GM12878 (cell line): ENCODE results near the gene REPS1. TPM values are rescaled to one million over a fixed set of nuclear protein-coding genes. Genes with fewer than 3 reads are reported as not detected.

Source experiments
- ATAC-seq: fragments of 200-7000 bp; cut with Tn5 transposase; 3 replicates; pipeline ENCODE4 v1.9.1; 2020; ENCODE audit warnings: mild to moderate bottlenecking, moderate library complexity
- BruUV-seq: library from RNA; stranded (reverse); fragments of 400-500 nt; replicated peaks from 2 replicates; lab custom pipeline; 2021; lab: Mats Ljungman, UMichigan
- CTCF ChIA-PET: fragments of 300-600 bp; sonication (Branson Sonifier 250); formaldehyde crosslinking; extraction: SDS; loops from one replicate; lab custom pipeline; 2021; ENCODE audit warnings: inconsistent platforms; lab: Yijun Ruan, JAX
- POLR2A ChIA-PET: fragments of 350-600 bp; formaldehyde crosslinking; extraction: SDS; loops from one replicate; lab custom pipeline; 2021; ENCODE audit warnings: inconsistent platforms; lab: Charles Lee
- RAD21 ChIA-PET: fragments of 300-600 bp; sonication (Branson Sonifier 250); formaldehyde crosslinking; loops from one replicate; lab custom pipeline; 2023; ENCODE audit warnings: antibody characterized with exemption; ENCODE audit not compliant: unreplicated experiment; lab: Charles Lee
- SMC1A ChIA-PET: fragments of 300-600 bp; sonication (Branson Sonifier 250); formaldehyde crosslinking; loops from one replicate; lab custom pipeline; 2023; ENCODE audit not compliant: unreplicated experiment, uncharacterized antibody; lab: Charles Lee
- DNase-seq: peaks from one replicate; pipeline ENCODE4 v3.0.0-alpha.2; 2011; ENCODE audit warnings: low read depth, low spot score
- FAIRE-seq: peaks from 3 replicates; lab custom pipeline; 2011; peaks lifted over from hg19 to GRCh38; lab: Jason Lieb, UNC
- H2AFZ ChIP-seq: 2 replicates; pipeline ENCODE4 v1.6.0; 2011; ENCODE audit warnings: low read depth, low read length, control low read depth; ENCODE audit not compliant: control insufficient read depth
- H3K27ac ChIP-seq: 2 replicates; pipeline ENCODE4 v1.5.1; 2011; ENCODE audit warnings: control low read depth; ENCODE audit not compliant: control insufficient read depth, insufficient read depth
- H3K27me3 ChIP-seq, 2 experiments: replicated peaks in 1 of 2; 2 replicates each; pipeline versions ENCODE4 v1.6.0 to v1.6.1; 2011; ENCODE audit warnings: low read length in 1 of 2; ENCODE audit not compliant: control insufficient read depth in 2 of 2, insufficient read depth in 2 of 2
- H3K36me3 ChIP-seq, 2 experiments: 2 replicates each; pipeline ENCODE4 v1.5.1; 2011; ENCODE audit warnings: low read length in 1 of 2; ENCODE audit not compliant: control insufficient read depth in 2 of 2, insufficient read depth in 2 of 2
- H3K4me1 ChIP-seq: 2 replicates; pipeline ENCODE4 v1.6.1; 2011; ENCODE audit warnings: mild to moderate bottlenecking, low read length, moderate library complexity, mixed read lengths; ENCODE audit not compliant: control insufficient read depth, insufficient read depth
- H3K4me2 ChIP-seq: 2 replicates; pipeline ENCODE4 v1.6.0; 2011; ENCODE audit warnings: control low read depth; ENCODE audit not compliant: control insufficient read depth, insufficient read depth
- H3K4me3 ChIP-seq: fragments of 200-600 bp; sonication (generic); 2 replicates; pipeline ENCODE4 v1.5.1; 2016
- H3K79me2 ChIP-seq: 2 replicates; pipeline ENCODE4 v1.6.0; 2011; ENCODE audit warnings: low read length; ENCODE audit not compliant: control insufficient read depth, insufficient read depth
- H3K9ac ChIP-seq: 2 replicates; pipeline ENCODE4 v1.8.0; 2011; ENCODE audit warnings: low read length, control low read depth, mixed read lengths; ENCODE audit not compliant: control insufficient read depth, insufficient read depth
- H3K9me3 ChIP-seq: replicated peaks from 3 replicates; pipeline ENCODE4 v1.5.1; 2011; ENCODE audit warnings: mild to moderate bottlenecking, low read length; ENCODE audit not compliant: control insufficient read depth, insufficient read depth
- H4K20me1 ChIP-seq: 2 replicates; pipeline ENCODE4 v1.6.0; 2011; ENCODE audit not compliant: control insufficient read depth, insufficient read depth
- ATF7 ChIP-seq: fragments of 450-650 bp; IDR thresholded peaks from 2 replicates; pipeline ENCODE4 v1.6.1; 2016; ENCODE audit warnings: low read depth, mild to moderate bottlenecking
- CHD2 ChIP-seq: IDR thresholded peaks from 2 replicates; pipeline ENCODE4 v1.6.1; 2011; ENCODE audit warnings: low read depth, low read length, improper control_type of control experiment, borderline replicate concordance
- CHD4 ChIP-seq: fragments of 200-600 bp; sonication (generic); IDR thresholded peaks from 2 replicates; pipeline ENCODE4 v1.6.1; 2016; ENCODE audit warnings: mild to moderate bottlenecking
- IKZF2 ChIP-seq, 2 experiments: fragments of 450-650 bp; IDR thresholded peaks; 2 replicates each; pipeline ENCODE4 v1.6.1; 2017; ENCODE audit warnings: mild to moderate bottlenecking in 2 of 2, moderate library complexity in 2 of 2
- JUNB ChIP-seq: IDR thresholded peaks from 2 replicates; pipeline ENCODE4 v1.6.1; 2016; ENCODE audit warnings: antibody characterized with exemption, mild to moderate bottlenecking
- KAT2A ChIP-seq: conservative IDR thresholded peaks from 2 replicates; pipeline ENCODE4 v1.6.1; 2011; ENCODE audit warnings: low read depth, low read length; ENCODE audit not compliant: control insufficient read depth
- MYC ChIP-seq: IDR thresholded peaks from 2 replicates; pipeline ENCODE4 v1.6.1; 2011; ENCODE audit warnings: mild to moderate bottlenecking, low read length, moderate library complexity, inconsistent platforms; ENCODE audit not compliant: insufficient read depth, insufficient replicate concordance, insufficient read length, severe bottlenecking
- NRF1 ChIP-seq: conservative IDR thresholded peaks from 2 replicates; pipeline ENCODE4 v1.6.1; 2011; ENCODE audit warnings: mild to moderate bottlenecking, low read depth, low read length, improper control_type of control experiment
- RELA ChIP-seq: fragments of 450-650 bp; IDR thresholded peaks from 2 replicates; pipeline ENCODE4 v1.8.0; 2014; ENCODE audit warnings: borderline replicate concordance; ENCODE audit not compliant: partially characterized antibody
- ZBED1 ChIP-seq: IDR thresholded peaks from 2 replicates; pipeline ENCODE4 v1.6.1; 2016; ENCODE audit warnings: borderline replicate concordance
- WGBS: methylation state at CpG from one replicate; pipeline ENCODE4 v1.1.6; 2016; ENCODE audit warnings: low lambda C conversion rate; ENCODE audit not compliant: insufficient replicate concordance, insufficient coverage; ENCODE audit errors: missing lambda C conversion rate; 5-methylcytosine and 5-hydroxymethylcytosine counted together
- in situ Hi-C: fragments of 300-500 bp; cut with MboI; formaldehyde crosslinking; loops from 9 replicates; pipeline ENCODE4 v1.14.3; 2018; ENCODE audit warnings: mixed read lengths
- intact Hi-C: fragments of 100-400 bp; cut with micrococcal nuclease; formaldehyde crosslinking; loops from one replicate; pipeline ENCODE4 v1.14.2; 2022; ENCODE audit not compliant: unreplicated experiment
- polyA plus RNA-seq, 11 experiments: library from polyadenylated mRNA; depleted of rRNA in 4 of 11; unstranded in 6 of 11; stranded (reverse) in 5 of 11; fragments of >200 nt; fragmentation: Nextera tagmentation in 4 of 11; fragmentation: Illumina TruSeq in 1 of 11; extraction: Ambion mirVana in 4 of 11; extraction: Trizol in 1 of 11; gene quantifications; 1 replicate in 1 of 11; 2 replicates in 10 of 11; pipeline versions ENCODE4 v1.2.1 to v1.2.3, GENCODE V29; 2011 to 2016; ENCODE audit warnings: inconsistent platforms in 2 of 11, missing spikeins in 2 of 11, low read depth in 1 of 11
- total RNA-seq, 4 experiments: library from RNA; depleted of rRNA in 3 of 4; stranded (reverse); fragments of >200 nt in 3 of 4; fragmentation: Illumina TruSeq in 1 of 4; extraction: Trizol in 1 of 4; gene quantifications; 2 replicates each; pipeline versions ENCODE4 v1.2.1 to v1.2.3, GENCODE V29; 2013 to 2021
- TF ChIP-seq, protein P1 (sequence below): IDR thresholded peaks from 2 replicates; pipeline ENCODE4 v1.6.1; 2011; ENCODE audit warnings: low read depth, low read length, improper control_type of control experiment, borderline replicate concordance
- TF ChIP-seq, protein P2 (sequence below): IDR thresholded peaks from 2 replicates; pipeline ENCODE4 v1.6.1; 2012; ENCODE audit warnings: mild to moderate bottlenecking, low read depth, low read length
- TF ChIP-seq, protein P3 (sequence below): fragments of 450-650 bp; IDR thresholded peaks from 2 replicates; pipeline ENCODE4 v1.6.1; 2016; ENCODE audit warnings: mild to moderate bottlenecking

Gene REPS1
- total and polyA plus RNA-seq, 10 of the 15 experiments (the other 5 are each of a cell fraction or from before 2014, with no cell fraction given): 13.7 to 59.3 (median 31.7) TPM

DNA sequence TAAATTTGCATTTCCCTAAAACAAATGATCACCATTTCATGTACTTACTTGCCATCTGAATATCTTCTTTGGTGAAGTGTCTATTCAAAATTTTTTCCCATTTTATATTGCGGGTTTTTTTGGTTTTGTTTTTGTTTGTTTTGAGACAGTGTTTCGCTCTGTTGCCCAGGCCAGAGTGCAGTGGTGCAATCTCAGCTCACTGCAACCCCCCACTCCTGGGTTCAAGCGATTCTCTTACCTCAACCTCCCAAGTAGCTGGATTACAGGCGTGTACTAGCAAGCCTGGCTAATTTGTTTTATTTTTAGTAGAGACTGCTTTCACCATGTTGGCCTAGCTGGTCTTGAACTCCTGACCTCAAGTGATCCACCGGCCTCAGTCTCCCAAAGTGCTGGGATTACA lies 9.1 kb upstream of the REPS1 start:
- peaks cover 4% of the 10 kb centered on the region; the same call in 1 of the 3 replicates for H3K9me3 ChIP-seq
- in situ Hi-C loops: no loop called here
- ATAC-seq: no peak
- H3K36me3 ChIP-seq: no peaks in the 10 kb centered on the region
- no peaks in the 10 kb centered on the region for H3K27me3 ChIP-seq
- ChIA-PET POLR2A (no interaction called here), RAD21 (no interaction called here), SMC1A (no interaction called here)
- H3K4me1 ChIP-seq: no peaks in the 10 kb centered on the region
- no TSS peak for BruUV-seq
- DNase-seq: no peak
- intact Hi-C loops: no loop called here
- H3K79me2 ChIP-seq: no peaks in the 10 kb centered on the region
- H3K27ac ChIP-seq: no peak overlapping the region
- TF ChIP-seq ATF7 (no peak), NRF1 (no peak), IKZF2 (IDR thresholded peaks at IDR 0.05) (no peak), KAT2A (no peak), MYC (no peak), JUNB (no peak)
- TF ChIP-seq, all 136 proteins: peak for 0
- Histone ChIP-seq H4K20me1 (no peaks in the 10 kb centered on the region), H3K4me3 (no peak overlapping the region), H2AFZ (no peak overlapping the region), H3K4me2 (no peak overlapping the region), H3K9ac (no peak overlapping the region)
- 38% methylated on average over 5 of the region's 5 CpGs for WGBS
- CTCF ChIA-PET: interaction anchor here (0.5 kb wide), 1 partner anchor 220 kb away, joined by 3 read pairs; no protein-coding TSS in a partner anchor
- FAIRE-seq: no peak

DNA sequence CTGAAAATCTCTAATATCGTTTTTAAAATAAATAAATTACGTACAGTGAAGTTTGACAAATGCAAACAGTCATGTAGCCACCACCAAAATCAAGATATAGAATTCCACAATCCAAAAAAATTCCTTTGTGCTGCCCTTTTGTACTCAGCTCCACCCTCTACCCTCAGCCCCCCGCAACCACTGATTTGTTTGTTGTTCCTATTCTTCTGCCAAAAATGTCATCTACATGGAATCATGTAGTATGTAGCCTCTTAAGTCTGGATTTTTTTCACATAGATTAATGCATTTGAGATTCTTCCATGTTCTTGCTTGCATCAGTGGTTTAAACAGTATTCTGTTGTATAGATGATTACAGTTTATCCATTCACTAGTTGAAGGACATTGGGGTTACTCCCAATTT lies 8.5 kb upstream of the REPS1 start:
- Histone ChIP-seq H3K27ac (no peak overlapping the region), H3K4me2 (no peak overlapping the region), H4K20me1 (no peaks in the 10 kb centered on the region), H3K27me3 (no peaks in the 10 kb centered on the region), H2AFZ (no peak overlapping the region), H3K4me3 (no peak overlapping the region), H3K9ac (no peak overlapping the region), H3K79me2 (no peaks in the 10 kb centered on the region), H3K36me3 (no peaks in the 10 kb centered on the region), H3K9me3 (peaks cover 4% of the 10 kb centered on the region; the same call in 1 of the 3 replicates), H3K4me1 (no peaks in the 10 kb centered on the region)
- in situ Hi-C loops: no loop called here
- DNase-seq (no peak), FAIRE-seq (no peak), ATAC-seq (no peak)
- ChIA-PET POLR2A (no interaction called here), RAD21 (no interaction called here), SMC1A (interaction anchor here (1.3 kb wide), 1 partner anchor 10 kb away, joined by 4 read pairs; no protein-coding TSS in a partner anchor), CTCF (interaction anchor here (0.5 kb wide), 1 partner anchor 220 kb away, joined by 3 read pairs; no protein-coding TSS in a partner anchor)
- WGBS: 61% methylated on average over 3 of the region's 3 CpGs
- intact Hi-C loops: no loop called here
- no TSS peak for BruUV-seq
- TF ChIP-seq RELA (no peak), CHD2 (no peak), CHD4 (no peak), ZBED1 (no peak)
- TF ChIP-seq, protein P1, sequence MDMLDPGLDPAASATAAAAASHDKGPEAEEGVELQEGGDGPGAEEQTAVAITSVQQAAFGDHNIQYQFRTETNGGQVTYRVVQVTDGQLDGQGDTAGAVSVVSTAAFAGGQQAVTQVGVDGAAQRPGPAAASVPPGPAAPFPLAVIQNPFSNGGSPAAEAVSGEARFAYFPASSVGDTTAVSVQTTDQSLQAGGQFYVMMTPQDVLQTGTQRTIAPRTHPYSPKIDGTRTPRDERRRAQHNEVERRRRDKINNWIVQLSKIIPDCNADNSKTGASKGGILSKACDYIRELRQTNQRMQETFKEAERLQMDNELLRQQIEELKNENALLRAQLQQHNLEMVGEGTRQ: no peak
- TF ChIP-seq, protein P2, sequence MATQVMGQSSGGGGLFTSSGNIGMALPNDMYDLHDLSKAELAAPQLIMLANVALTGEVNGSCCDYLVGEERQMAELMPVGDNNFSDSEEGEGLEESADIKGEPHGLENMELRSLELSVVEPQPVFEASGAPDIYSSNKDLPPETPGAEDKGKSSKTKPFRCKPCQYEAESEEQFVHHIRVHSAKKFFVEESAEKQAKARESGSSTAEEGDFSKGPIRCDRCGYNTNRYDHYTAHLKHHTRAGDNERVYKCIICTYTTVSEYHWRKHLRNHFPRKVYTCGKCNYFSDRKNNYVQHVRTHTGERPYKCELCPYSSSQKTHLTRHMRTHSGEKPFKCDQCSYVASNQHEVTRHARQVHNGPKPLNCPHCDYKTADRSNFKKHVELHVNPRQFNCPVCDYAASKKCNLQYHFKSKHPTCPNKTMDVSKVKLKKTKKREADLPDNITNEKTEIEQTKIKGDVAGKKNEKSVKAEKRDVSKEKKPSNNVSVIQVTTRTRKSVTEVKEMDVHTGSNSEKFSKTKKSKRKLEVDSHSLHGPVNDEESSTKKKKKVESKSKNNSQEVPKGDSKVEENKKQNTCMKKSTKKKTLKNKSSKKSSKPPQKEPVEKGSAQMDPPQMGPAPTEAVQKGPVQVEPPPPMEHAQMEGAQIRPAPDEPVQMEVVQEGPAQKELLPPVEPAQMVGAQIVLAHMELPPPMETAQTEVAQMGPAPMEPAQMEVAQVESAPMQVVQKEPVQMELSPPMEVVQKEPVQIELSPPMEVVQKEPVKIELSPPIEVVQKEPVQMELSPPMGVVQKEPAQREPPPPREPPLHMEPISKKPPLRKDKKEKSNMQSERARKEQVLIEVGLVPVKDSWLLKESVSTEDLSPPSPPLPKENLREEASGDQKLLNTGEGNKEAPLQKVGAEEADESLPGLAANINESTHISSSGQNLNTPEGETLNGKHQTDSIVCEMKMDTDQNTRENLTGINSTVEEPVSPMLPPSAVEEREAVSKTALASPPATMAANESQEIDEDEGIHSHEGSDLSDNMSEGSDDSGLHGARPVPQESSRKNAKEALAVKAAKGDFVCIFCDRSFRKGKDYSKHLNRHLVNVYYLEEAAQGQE: no peak
- TF ChIP-seq, protein P3, sequence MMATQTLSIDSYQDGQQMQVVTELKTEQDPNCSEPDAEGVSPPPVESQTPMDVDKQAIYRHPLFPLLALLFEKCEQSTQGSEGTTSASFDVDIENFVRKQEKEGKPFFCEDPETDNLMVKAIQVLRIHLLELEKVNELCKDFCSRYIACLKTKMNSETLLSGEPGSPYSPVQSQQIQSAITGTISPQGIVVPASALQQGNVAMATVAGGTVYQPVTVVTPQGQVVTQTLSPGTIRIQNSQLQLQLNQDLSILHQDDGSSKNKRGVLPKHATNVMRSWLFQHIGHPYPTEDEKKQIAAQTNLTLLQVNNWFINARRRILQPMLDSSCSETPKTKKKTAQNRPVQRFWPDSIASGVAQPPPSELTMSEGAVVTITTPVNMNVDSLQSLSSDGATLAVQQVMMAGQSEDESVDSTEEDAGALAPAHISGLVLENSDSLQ: no peak
